ENCODE data around the gene PCGF2. TPM values are rescaled to one million over a fixed set of nuclear protein-coding genes. Genes with fewer than 3 reads are reported as not detected.

PCGF2 gene
- total RNA-seq, 1 donor from 2014 or later: 1.7 TPM

DNA sequence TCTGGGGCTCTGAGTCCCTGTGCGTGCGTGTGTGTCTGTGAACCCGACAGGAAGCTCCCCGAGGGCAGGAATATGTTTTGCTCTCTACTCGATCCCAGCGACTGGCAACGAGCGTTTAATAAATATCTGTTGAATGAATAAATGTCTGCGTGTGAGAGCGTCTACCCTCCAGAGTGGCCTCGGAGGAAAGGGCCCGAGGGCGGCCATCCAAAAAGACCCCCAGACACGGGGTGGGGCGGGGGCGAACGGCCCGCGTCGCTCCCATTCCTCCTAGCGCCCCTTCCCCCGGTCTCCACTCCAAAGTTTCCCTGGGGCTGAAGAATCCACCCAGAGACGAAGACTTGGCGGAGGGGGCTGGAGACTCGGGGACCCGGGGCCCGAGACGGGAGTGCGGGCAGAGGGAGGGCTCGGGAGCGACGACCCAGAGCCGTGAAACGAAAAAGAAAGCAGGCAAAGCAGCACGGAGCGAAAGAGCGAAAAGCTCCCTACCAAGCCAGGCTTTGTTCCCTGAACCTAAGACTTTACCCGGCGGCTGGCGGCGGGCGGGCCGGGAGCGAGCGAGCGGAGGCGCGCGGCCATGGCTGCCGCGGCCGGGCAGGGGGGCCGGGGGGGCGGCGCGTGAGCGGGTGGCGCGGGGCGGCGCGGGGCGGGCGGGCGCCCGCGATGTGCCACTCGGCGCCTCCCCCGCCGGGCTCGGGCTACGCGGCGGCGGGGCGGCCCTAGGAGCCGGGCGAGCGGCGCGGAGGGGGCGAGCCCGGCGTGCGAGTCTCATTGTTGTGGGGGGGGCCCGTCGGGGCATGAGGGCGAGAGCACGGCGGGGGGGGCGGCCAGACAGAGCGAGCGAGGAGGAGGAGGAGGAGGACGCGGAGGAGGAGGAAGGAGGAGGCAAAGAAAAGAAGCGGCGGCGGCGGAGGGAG lies 43.3 kb downstream of the PCGF2 start, which contains the start of gene MLLT6:
Gene MLLT6, plus strand, starts transcription at position 668 of the 917 bp plus-strand sequence. CDS start 360 bp downstream, outside the sequence.
- intact Hi-C loops (cut with micrococcal nuclease): no loop called here

DNA sequence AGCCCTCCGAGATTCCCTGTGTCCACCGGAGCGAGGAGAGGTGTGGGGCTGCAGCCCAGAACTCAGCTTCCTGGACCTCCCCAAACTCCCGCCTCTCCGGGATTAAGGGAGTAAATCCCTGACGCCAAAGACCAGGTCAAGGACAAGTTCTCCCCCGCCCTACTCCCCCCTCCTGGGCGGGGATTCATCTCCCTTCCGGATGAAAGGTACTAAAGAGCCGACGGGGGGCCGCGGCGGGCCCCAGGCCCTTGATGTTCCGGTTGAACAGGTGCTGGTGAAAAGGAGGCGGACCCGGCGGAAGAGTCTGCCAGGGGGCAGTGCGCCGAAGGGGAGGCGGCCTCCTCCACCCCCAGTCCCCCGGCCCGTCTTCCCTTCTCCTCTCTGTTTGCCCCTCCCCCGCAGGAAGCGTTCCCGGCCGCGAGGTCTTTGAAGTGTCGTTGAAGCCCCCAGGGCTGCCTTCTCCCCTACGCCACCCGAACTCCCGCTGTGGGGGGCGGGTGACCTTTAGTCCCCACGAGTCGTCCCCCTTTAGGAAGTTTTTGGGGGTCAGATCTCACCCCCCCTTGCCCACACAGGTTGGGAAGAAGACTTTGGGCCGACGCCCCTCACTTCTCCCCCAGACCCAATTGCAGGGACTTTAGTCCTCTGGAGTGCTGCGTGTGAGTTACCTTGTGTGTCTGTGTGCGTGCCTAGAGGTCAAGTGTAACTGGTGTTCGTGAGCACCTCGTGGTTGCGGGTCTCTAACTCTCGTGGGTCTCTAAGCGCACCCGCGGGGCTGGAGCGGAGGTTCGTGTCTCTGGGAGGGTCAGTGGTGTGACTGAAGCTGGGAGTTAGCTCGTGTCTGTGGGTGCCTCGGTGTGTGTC lies 44.2 kb downstream of the PCGF2 start:
- intact Hi-C loops (cut with micrococcal nuclease): loop anchor here (2.0 kb wide), 1 partner anchor 165 kb away; no protein-coding TSS in a partner anchor

- intact Hi-C loops (cut with micrococcal nuclease): loop anchor here (1.0 to 2.0 kb wide), 3 partner anchors 25 to 166 kb away; partner anchors contain the start of gene PSMB3
Measured at GRCh38 chr17:38702916-38703741, 45.0 kb downstream of the PCGF2 start.

DNA sequence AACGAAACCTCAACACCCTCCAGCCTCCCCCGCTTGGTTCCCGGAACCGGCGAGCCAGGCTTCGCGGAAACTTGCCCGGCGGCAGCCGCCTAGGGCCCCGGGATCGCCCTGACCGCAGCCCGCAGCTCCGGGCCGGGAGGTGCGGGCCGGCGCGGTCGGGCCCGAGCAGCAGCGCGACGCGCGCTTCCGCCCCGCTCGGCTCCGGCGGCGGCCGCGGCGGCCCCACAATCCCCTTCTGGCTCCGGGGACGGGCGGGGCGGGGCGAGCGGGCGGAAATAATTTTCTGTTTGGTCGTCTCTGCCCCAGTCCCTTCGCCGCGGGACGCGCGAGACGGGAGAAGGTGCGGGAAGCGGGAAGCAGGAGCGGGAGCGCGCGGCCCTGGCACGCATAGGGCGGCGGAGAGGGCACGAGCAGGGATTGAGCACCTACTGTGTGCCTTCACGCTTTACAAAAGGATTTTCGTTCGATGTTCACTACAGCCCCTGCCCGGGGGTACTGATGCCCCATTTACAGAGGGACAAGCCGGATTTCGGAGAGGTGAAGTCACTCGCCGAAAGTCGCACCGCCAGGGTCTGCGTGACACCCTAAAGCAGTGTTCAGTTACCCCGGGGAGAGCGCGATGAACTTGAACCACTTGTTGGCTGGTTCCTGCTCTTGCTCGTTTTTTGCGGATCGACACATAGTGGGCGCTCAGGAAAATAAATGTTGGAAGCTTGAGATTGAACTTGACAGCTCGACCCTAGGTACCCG lies 45.8 kb downstream of the PCGF2 start:
- intact Hi-C loops (cut with micrococcal nuclease): loop anchor here (1.0 to 2.0 kb wide), 3 partner anchors 26 to 166 kb away; partner anchors contain the start of gene PSMB3

GRCh38 chr17:38701504-38702165 lies 46.5 kb downstream of the PCGF2 start:
- intact Hi-C loops (cut with micrococcal nuclease): loop anchor here (1.0 to 2.0 kb wide), 4 partner anchors 25 to 167 kb away; partner anchors contain the start of gene PSMB3

GRCh38 chr17:38698760-38699159 lies 49.4 kb downstream of the PCGF2 start:
- intact Hi-C loops (cut with micrococcal nuclease): no loop called here

- intact Hi-C loops (cut with micrococcal nuclease): no loop called here
Measured at GRCh38 chr17:38697061-38697820, 50.9 kb downstream of the PCGF2 start.

DNA sequence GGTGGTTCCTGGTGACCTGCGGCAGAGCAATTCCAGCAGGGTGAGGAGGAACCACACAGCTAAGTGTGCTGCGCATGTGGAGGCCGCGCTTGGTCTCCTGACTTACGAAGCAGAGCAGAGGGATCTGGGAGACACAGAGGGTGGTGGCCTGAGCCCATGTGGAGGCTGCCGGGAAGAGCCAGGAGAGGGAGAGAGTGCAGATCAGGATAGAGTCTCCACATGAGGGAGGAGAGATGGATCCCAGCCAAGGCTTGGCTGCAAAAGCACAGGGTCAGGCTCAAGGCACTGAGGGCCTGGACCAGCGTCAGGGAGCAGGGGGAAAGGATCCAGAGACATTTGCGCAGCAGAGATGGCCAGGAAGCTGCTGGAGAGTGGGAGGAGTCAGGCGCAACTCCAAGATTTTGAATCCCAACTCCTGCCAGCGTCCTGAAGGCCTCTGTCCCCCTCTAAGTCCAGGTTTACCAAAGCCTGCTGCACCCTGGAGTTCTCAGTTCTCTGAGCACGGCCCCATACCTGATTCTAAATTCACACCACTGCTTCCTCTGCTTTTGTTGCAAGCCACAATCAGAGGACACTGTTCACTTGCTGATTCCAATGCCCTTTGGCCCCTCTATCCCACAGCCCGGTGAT lies 54.3 kb downstream of the PCGF2 start:
- intact Hi-C loops (cut with micrococcal nuclease): no loop called here

- intact Hi-C loops (cut with micrococcal nuclease): no loop called here
Measured at GRCh38 chr17:38691154-38691553, 57.0 kb downstream of the PCGF2 start.

DNA sequence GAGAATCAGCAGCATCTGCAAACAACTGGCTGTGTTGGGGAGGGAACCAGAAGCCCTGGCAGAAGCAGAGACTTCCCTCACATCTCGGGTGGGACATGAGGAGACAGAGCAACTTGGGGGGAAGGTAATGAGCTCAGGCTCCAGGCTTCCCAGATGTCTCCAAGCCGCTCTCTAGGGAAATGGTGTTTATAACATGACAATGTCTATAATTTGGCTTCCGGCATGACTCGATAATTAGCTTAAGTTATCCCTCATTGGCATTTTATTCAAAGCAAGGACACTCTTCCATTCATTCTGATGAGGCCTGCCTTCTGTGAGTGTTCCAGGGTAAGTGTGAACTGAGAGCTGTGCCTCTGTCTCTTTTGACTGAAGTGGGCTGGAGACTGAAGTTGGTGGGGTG lies 57.8 kb downstream of the PCGF2 start:
- intact Hi-C loops (cut with micrococcal nuclease): no loop called here

DNA sequence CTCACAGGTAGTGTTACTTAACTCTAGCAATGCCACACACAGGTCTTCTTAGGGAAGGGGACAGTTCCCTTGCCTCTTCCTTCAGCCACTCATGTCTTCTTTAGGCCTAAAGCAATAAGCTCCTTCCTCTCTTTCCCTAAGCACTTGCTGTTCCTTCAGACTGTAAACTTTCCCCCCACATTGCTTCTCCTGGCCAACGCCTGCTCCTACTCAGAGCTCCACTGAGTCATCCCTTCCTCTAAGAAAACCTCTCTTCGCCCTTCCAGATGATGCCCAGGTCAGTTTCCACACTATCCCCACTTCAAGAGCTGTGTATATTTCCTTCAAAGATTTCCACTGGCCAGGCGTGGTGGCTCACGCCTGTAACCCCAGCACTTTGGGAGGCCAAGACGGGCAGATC lies 60.9 kb downstream of the PCGF2 start:
- intact Hi-C loops (cut with micrococcal nuclease): no loop called here

DNA sequence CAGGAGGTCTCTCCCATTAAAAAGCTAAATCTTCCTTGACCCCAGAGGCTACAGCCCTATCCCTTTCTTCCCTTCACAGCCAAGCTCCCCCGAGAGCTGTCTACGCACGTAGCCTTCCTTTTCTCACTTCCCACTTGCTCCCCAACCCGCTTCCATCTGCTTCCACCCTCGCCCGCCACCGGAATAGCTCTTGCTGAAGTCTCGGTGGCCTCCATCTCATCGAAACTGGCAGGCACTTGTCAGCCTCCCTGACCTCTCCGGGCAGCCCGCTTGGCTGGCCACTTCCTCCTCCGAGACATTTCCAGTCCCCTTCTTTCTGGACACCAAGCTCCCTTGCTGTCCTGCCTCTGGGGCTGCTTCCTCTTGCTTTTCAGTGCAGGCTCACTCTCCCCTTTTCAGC lies 62.6 kb downstream of the PCGF2 start:
- intact Hi-C loops (cut with micrococcal nuclease): no loop called here

Other genes with a start within 250 kb of the PCGF2 start
- gene SRCIN1, start 142.4 kb downstream of the PCGF2 start, total RNA-seq: 0.14 TPM in 1 of 2 replicates, not detected in the other
- 7.2 and 7.3 TPM in 2 replicates for gene EPOP, start 73.4 kb downstream of the PCGF2 start, total RNA-seq
- 207 and 213 TPM in 2 replicates for gene MLLT6, start 43.1 kb downstream of the PCGF2 start, total RNA-seq
- gene CISD3, start 18.0 kb downstream of the PCGF2 start, total RNA-seq: 47.0 and 47.5 TPM in 2 replicates
- gene PSMB3, start 4.4 kb upstream of the PCGF2 start, total RNA-seq: 277 and 284 TPM in 2 replicates
- 40.6 and 41.4 TPM in 2 replicates for gene PIP4K2B, start 51.2 kb upstream of the PCGF2 start, total RNA-seq
- gene CWC25, start 77.0 kb upstream of the PCGF2 start, total RNA-seq: 29.8 and 32.8 TPM in 2 replicates
- 1,220 and 1,230 TPM in 2 replicates for gene RPL23, start 105.4 kb upstream of the PCGF2 start, total RNA-seq
- gene LASP1, start 121.7 kb upstream of the PCGF2 start, total RNA-seq: 166 and 169 TPM in 2 replicates
- gene FBXO47, start 219.1 kb upstream of the PCGF2 start, total RNA-seq: not detected in 2 replicates